Keratinocyte (primary cell): ENCODE measurements around the gene GAS5. TPM values are rescaled to one million over a fixed set of nuclear protein-coding genes. Genes with fewer than 3 reads are reported as not detected.

ENCODE experiments used
- DNase-seq: peaks from one replicate; pipeline ENCODE4 v3.0.0-alpha.2; 2011; ENCODE audit warnings: low read depth, missing footprints, low spot score
- FAIRE-seq: peaks from 2 replicates; lab custom pipeline; 2011; peaks lifted over from hg19 to GRCh38; lab: Jason Lieb, UNC
- H2AFZ ChIP-seq: 2 replicates; pipeline ENCODE4 v1.6.0; 2012; ENCODE audit warnings: low read length, control low read depth, inconsistent platforms; ENCODE audit not compliant: control insufficient read depth
- H3K27ac ChIP-seq: 2 replicates; pipeline ENCODE4 v1.5.1; 2011; ENCODE audit warnings: low read length; ENCODE audit not compliant: control insufficient read depth, insufficient read depth
- H3K27me3 ChIP-seq: 3 replicates; pipeline ENCODE4 v1.6.0; 2011; ENCODE audit warnings: low read length; ENCODE audit not compliant: control insufficient read depth, insufficient read depth; ENCODE audit errors: extremely low read depth
- H3K36me3 ChIP-seq, 2 experiments: 2 replicates in 1 of 2; 3 replicates in 1 of 2; pipeline ENCODE4 v1.5.1; 2011; ENCODE audit warnings: low read length in 2 of 2, mild to moderate bottlenecking in 1 of 2; ENCODE audit not compliant: control insufficient read depth in 2 of 2, insufficient read depth in 2 of 2; ENCODE audit errors: extremely low read depth in 1 of 2
- H3K4me1 ChIP-seq: 3 replicates; pipeline ENCODE4 v1.5.1; 2011; ENCODE audit warnings: low read length; ENCODE audit not compliant: control insufficient read depth, insufficient read depth; ENCODE audit errors: extremely low read depth
- H3K4me2 ChIP-seq: 3 replicates; pipeline ENCODE4 v1.6.0; 2011; ENCODE audit warnings: low read depth, low read length; ENCODE audit not compliant: control insufficient read depth, insufficient read depth; ENCODE audit errors: extremely low read depth
- H3K4me3 ChIP-seq, 3 experiments: fragments of 200-600 bp in 1 of 3; sonication (generic) in 1 of 3; 2 replicates in 2 of 3; 3 replicates in 1 of 3; pipeline ENCODE4 v1.5.1; 2011 to 2016; ENCODE audit warnings: low read length in 3 of 3, mild to moderate bottlenecking in 3 of 3, control low read depth in 2 of 3, inconsistent platforms in 1 of 3, low read depth in 1 of 3, mixed read lengths in 1 of 3, mixed run types in 1 of 3, moderate library complexity in 1 of 3; ENCODE audit not compliant: control insufficient read depth in 2 of 3, insufficient read depth in 2 of 3; ENCODE audit errors: extremely low read depth in 1 of 3
- H3K79me2 ChIP-seq: 2 replicates; pipeline ENCODE4 v1.6.0; 2012; ENCODE audit warnings: low read length; ENCODE audit not compliant: control insufficient read depth, insufficient read depth
- H3K9ac ChIP-seq: 3 replicates; pipeline ENCODE4 v1.6.0; 2011; ENCODE audit warnings: low read length; ENCODE audit not compliant: control insufficient read depth, insufficient read depth; ENCODE audit errors: extremely low read depth
- H3K9me1 ChIP-seq: 3 replicates; pipeline ENCODE4 v1.6.0; 2011; ENCODE audit warnings: low read length; ENCODE audit not compliant: control insufficient read depth, insufficient read depth; ENCODE audit errors: extremely low read depth
- H3K9me3 ChIP-seq: 2 replicates; pipeline ENCODE4 v1.5.1; 2012; ENCODE audit warnings: low read depth, low read length; ENCODE audit not compliant: control insufficient read depth
- H4K20me1 ChIP-seq: 3 replicates; pipeline ENCODE4 v1.6.0; 2011; ENCODE audit warnings: low read length; ENCODE audit not compliant: control insufficient read depth, insufficient read depth; ENCODE audit errors: extremely low read depth
- CTCF ChIP-seq, 3 experiments: IDR thresholded peaks in 1 of 3; conservative IDR thresholded peaks in 1 of 3; optimal IDR thresholded peaks in 1 of 3; 2 replicates in 2 of 3; 3 replicates in 1 of 3; pipeline versions ENCODE3 to v1.5.1; 2011; ENCODE audit warnings: low read length in 3 of 3, mild to moderate bottlenecking in 3 of 3, moderate library complexity in 2 of 3, control low read depth in 1 of 3, inconsistent platforms in 1 of 3; ENCODE audit not compliant: insufficient read depth in 2 of 3; ENCODE audit errors: extremely low read depth in 1 of 3
- EZH2 ChIP-seq: IDR thresholded peaks from one replicate; pipeline ENCODE4 v1.6.1; 2012; ENCODE audit warnings: inconsistent platforms, mild to moderate bottlenecking, low read length, moderate library complexity
- dilution Hi-C: fragments of 300-500 bp; cut with MboI; formaldehyde crosslinking; loops from one replicate; pipeline ENCODE4 v1.7.0; 2020; ENCODE audit warnings: low sequenced_read_pairs; ENCODE audit not compliant: extremely low pct_ligation_motif_present
- polyA plus RNA-seq, 5 experiments: library from polyadenylated mRNA; depleted of rRNA in 3 of 5; stranded (reverse) in 3 of 5; stranded (forward) in 1 of 5; unstranded in 1 of 5; fragments of >200 nt; gene quantifications; 1 replicate in 1 of 5; 2 replicates in 3 of 5; 3 replicates in 1 of 5; pipeline versions ENCODE4 v1.2.1 to v1.2.3, GENCODE V29; 2011 to 2012; ENCODE audit warnings: missing spikeins in 2 of 5, low read depth in 1 of 5, low replicate concordance in 1 of 5

GAS5 gene
- polyA plus RNA-seq, 1 donor (not counting 4 experiments of a cell fraction or from before 2014, with no cell fraction given), result 1,196 TPM

GRCh38 chr1:173827611-173828010 is 40.2 kb downstream of the GAS5 start:
- Histone ChIP-seq H3K36me3 (peaks cover 4 to 6% of the 10 kb centered on the region in 2 experiments), H3K27me3 (no peaks in the 10 kb centered on the region), H3K9ac (no peak overlapping the region), H4K20me1 (no peaks in the 10 kb centered on the region), H3K4me1 (peaks cover 10% of the 10 kb centered on the region), H3K4me3 (no peak overlapping the region), H3K4me2 (no peak overlapping the region), H2AFZ (no peak overlapping the region), H3K9me3 (no peaks in the 10 kb centered on the region), H3K27ac (no peak overlapping the region), H3K79me2 (peaks cover 15% of the 10 kb centered on the region), H3K9me1 (no peaks in the 10 kb centered on the region)
- FAIRE-seq, result no peak
- dilution Hi-C loops, result no loop called here
- TF ChIP-seq EZH2 (no peak), CTCF (optimal IDR thresholded peaks at IDR 0.05 in 1 of 3, IDR thresholded peaks at IDR 0.05 in 1 of 3, conservative IDR thresholded peaks at IDR 0.05 in 1 of 3; ENCODE audit: extremely low read depth in 1 of 3, insufficient read depth in 2 of 3, low read length in 3 of 3) (no peak)
- DNase-seq, result no peak

- Histone ChIP-seq H3K4me2 (peak within 1 kb of the TSS; percentile 97), H3K9ac (peak within 1 kb of the TSS; percentile 97), H4K20me1 (no peaks in the 10 kb centered on the region), H3K4me1 (peaks cover 10% of the 10 kb centered on the region), H3K79me2 (peaks cover 44% of the 10 kb centered on the region), H3K9me1 (peaks cover 3% of the 10 kb centered on the region), H2AFZ (peak within 1 kb of the TSS; percentile 97), H3K9me3 (no peaks in the 10 kb centered on the region), H3K4me3 (peak within 1 kb of the TSS; percentile 75 to 93 (median 79)), H3K27ac (peak within 1 kb of the TSS; percentile 97), H3K36me3 (peaks cover 0 to 8% of the 10 kb centered on the region in 2 experiments), H3K27me3 (no peaks in the 10 kb centered on the region)
- TF ChIP-seq CTCF (optimal IDR thresholded peaks at IDR 0.05 in 1 of 3, IDR thresholded peaks at IDR 0.05 in 1 of 3, conservative IDR thresholded peaks at IDR 0.05 in 1 of 3; ENCODE audit: extremely low read depth in 1 of 3, insufficient read depth in 2 of 3, low read length in 3 of 3) (peak in 1 of 3 experiments; percentile 25), EZH2 (no peak)
- peak; percentile 68 for FAIRE-seq
- peak; percentile 45 for DNase-seq
- dilution Hi-C loops, result no loop called here
These were observed 43.3 kb downstream of the GAS5 start, which contains the start of the genes CENPL and DARS2 for GRCh38 chr1:173824315-173825081. TSS of gene CENPL (minus strand) at chr1:173824883. CDS start at chr1:173811299, 13,584 bp downstream. TSS of gene DARS2 (plus strand) at chr1:173824673. CDS start at chr1:173825230, 557 bp downstream.
